ENCODE data around the gene NAXE.

NAXE gene

DNA sequence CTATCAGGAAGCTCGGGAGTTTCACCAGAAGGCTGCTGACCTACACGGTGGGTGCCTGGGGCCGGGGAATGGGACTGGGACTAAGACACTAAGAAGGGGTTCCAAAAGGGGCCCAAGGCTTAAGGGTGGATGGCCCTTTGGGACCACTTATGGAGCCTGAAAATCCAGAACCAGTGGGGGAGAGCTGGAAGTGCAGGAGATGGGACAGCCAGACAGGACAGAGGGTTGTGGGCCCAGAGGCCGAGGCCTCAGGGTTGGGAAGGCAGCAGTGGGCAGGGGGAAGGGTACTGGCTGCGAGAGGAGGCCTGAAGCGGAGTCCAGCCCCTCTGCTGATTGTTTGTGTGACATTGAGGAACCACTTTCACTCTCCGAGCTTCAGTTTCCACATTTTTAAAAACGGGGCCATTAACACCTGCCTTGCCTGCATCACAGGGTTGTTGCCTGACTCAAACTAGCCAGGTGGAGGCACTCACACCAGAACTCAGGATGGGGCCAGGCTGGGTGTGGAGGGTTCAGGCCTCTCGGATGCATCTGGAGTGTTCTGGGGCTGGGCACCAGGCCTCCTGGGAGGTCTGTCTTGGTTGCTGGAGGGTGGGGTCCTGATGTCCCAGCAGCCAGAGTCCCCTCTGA lies 9.1 kb upstream of the NAXE start:
- Histone ChIP-seq H3K27me3 (replicated peaks; ENCODE audit: insufficient read depth, low read length) (no peaks in the 10 kb centered on the region), H3K9me2 (replicated peaks; ENCODE audit: insufficient read depth, low read length) (no peaks in the 10 kb centered on the region), H3K9me3 (replicated peaks; ENCODE audit: insufficient read depth, low read length) (no peaks in the 10 kb centered on the region), H3K36me3 (replicated peaks; ENCODE audit: insufficient read depth, low read length) (no peaks in the 10 kb centered on the region), H3K79me2 (ENCODE audit: low read length) (no peaks in the 10 kb centered on the region), H3F3A (ENCODE audit: insufficient read depth, low read length) (no peaks in the 10 kb centered on the region), H4K20me1 (ENCODE audit: insufficient read depth, low read length) (no peaks in the 10 kb centered on the region), H3K9ac (ENCODE audit: low read length) (no peak overlapping the region), H3K4me2 (ENCODE audit: low read depth, low read length) (no peak overlapping the region), H3K4me3 (ENCODE audit: low read length) (no peak overlapping the region), H3K27ac (ENCODE audit: low read length) (no peak overlapping the region), H2AFZ (ENCODE audit: low read length) (no peak overlapping the region), H3K4me1 (ENCODE audit: low read length) (no peaks in the 10 kb centered on the region)
- TF ChIP-seq EZH2 (optimal IDR thresholded peaks at IDR 0.05; ENCODE audit: low read depth, low read length) (no peak), EZH2phosphoT487 (IDR thresholded peaks at IDR 0.05; ENCODE audit: low read length) (no peak)
- TF ChIP-seq, protein P1, sequence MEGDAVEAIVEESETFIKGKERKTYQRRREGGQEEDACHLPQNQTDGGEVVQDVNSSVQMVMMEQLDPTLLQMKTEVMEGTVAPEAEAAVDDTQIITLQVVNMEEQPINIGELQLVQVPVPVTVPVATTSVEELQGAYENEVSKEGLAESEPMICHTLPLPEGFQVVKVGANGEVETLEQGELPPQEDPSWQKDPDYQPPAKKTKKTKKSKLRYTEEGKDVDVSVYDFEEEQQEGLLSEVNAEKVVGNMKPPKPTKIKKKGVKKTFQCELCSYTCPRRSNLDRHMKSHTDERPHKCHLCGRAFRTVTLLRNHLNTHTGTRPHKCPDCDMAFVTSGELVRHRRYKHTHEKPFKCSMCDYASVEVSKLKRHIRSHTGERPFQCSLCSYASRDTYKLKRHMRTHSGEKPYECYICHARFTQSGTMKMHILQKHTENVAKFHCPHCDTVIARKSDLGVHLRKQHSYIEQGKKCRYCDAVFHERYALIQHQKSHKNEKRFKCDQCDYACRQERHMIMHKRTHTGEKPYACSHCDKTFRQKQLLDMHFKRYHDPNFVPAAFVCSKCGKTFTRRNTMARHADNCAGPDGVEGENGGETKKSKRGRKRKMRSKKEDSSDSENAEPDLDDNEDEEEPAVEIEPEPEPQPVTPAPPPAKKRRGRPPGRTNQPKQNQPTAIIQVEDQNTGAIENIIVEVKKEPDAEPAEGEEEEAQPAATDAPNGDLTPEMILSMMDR (IDR thresholded peaks at IDR 0.05; ENCODE audit: low read length): no peak
- DNase-seq: no peak

DNA sequence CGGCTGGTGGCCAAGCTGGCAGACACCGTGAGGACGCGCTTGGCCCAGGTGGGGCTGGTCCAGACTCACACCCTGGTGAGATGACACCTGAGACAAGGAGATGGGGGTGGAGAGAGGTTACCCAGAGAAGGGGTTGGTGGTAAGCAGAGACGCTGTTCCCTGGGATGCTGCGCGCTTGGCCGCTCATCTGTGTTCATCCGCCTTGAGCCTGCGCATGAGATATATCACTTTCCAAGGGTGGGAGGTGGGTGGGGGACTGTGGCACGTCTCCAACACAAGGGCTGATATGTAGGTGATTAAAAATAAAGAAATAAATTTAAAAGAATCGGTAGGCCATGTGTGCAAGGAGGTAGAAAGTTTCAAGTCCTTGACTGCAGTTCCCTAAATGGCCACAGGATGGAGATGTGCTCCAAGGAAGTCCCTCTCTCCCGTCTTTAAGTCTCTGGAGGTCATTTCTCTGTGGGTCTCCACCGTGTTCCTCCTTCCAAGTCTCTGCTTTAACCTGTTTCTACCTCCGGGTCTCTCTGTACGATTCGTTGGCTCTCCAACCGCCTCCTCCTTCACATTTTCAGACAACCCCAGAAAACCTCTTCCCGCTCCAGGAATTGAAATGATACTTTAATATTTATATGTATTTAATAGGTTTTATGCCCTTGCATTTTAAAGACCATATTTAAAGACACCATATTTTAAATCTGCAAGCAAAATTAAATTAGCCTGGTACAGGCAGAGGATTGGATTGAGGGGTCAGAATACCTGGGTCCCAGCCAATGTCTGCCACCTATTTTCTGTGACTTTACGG lies 7.6 kb upstream of the NAXE start:
- Histone ChIP-seq H3K4me3 (ENCODE audit: low read length) (no peak overlapping the region), H3K9me3 (replicated peaks; ENCODE audit: insufficient read depth, low read length) (no peaks in the 10 kb centered on the region), H3K9me2 (replicated peaks; ENCODE audit: insufficient read depth, low read length) (no peaks in the 10 kb centered on the region), H3K27me3 (replicated peaks; ENCODE audit: insufficient read depth, low read length) (no peaks in the 10 kb centered on the region), H3K4me1 (ENCODE audit: low read length) (no peaks in the 10 kb centered on the region), H3K9ac (ENCODE audit: low read length) (no peak overlapping the region), H3K4me2 (ENCODE audit: low read depth, low read length) (no peak overlapping the region), H3F3A (ENCODE audit: insufficient read depth, low read length) (no peaks in the 10 kb centered on the region), H3K79me2 (ENCODE audit: low read length) (no peaks in the 10 kb centered on the region), H4K20me1 (ENCODE audit: insufficient read depth, low read length) (no peaks in the 10 kb centered on the region), H3K36me3 (replicated peaks; ENCODE audit: insufficient read depth, low read length) (no peaks in the 10 kb centered on the region), H2AFZ (ENCODE audit: low read length) (no peak overlapping the region), H3K27ac (ENCODE audit: low read length) (no peak overlapping the region)
- no peak for TF ChIP-seq EZH2phosphoT487 (IDR thresholded peaks at IDR 0.05; ENCODE audit: low read length)
- TF ChIP-seq, protein P1 (IDR thresholded peaks at IDR 0.05; ENCODE audit: low read length): peak; percentile 96
- DNase-seq: peak; percentile 89

DNA sequence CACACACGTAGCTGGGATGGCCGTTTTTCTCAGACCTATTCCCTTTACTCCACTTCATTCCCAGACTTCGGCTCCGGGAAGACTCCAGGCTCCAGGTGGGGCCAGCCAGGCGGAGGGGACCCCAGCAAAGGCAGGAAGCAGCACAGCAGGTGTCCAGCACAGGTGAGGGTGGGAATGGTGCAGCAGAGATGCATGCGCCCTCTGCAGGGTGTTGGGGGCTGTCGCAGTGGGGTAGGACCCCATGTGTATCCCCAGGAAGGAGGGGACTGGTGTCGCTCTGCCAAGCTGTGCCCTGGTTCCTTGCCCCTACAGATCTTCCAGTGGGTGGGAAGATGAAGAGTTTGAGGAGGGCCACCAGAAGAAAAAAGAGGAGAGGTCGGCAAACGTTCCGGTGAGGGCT lies 6.8 kb upstream of the NAXE start:
- no peak overlapping the region for H3K4me3 ChIP-seq (ENCODE audit: low read length)
- no peak overlapping the region for H2AFZ ChIP-seq (ENCODE audit: low read length)

More for the DNA sequence above, 6.8 kb upstream of the NAXE start:
- Histone ChIP-seq H3K4me2 (ENCODE audit: low read depth, low read length) (no peak overlapping the region), H3K9me3 (replicated peaks; ENCODE audit: insufficient read depth, low read length) (no peaks in the 10 kb centered on the region), H4K20me1 (ENCODE audit: insufficient read depth, low read length) (no peaks in the 10 kb centered on the region), H3K36me3 (replicated peaks; ENCODE audit: insufficient read depth, low read length) (no peaks in the 10 kb centered on the region), H3F3A (ENCODE audit: insufficient read depth, low read length) (no peaks in the 10 kb centered on the region), H3K9ac (ENCODE audit: low read length) (no peak overlapping the region), H3K27me3 (replicated peaks; ENCODE audit: insufficient read depth, low read length) (no peaks in the 10 kb centered on the region), H3K9me2 (replicated peaks; ENCODE audit: insufficient read depth, low read length) (no peaks in the 10 kb centered on the region), H3K4me1 (ENCODE audit: low read length) (no peaks in the 10 kb centered on the region), H3K27ac (ENCODE audit: low read length) (no peak overlapping the region), H3K79me2 (ENCODE audit: low read length) (no peaks in the 10 kb centered on the region)
- no peak for DNase-seq
- TF ChIP-seq EZH2phosphoT487 (IDR thresholded peaks at IDR 0.05; ENCODE audit: low read length) (no peak), EZH2 (optimal IDR thresholded peaks at IDR 0.05; ENCODE audit: low read depth, low read length) (no peak)
- TF ChIP-seq, protein P1 (IDR thresholded peaks at IDR 0.05; ENCODE audit: low read length): peak; percentile 47

All from MM.1S (cell line).